Endothelial cell of umbilical vein (primary cell): ENCODE results near the gene STAB1. TPM values are rescaled to one million over a fixed set of nuclear protein-coding genes. Genes with fewer than 3 reads are reported as not detected.

Experiments
- BruUV-seq: library from RNA; stranded (reverse); fragments of 400-500 nt; replicated peaks from 2 replicates; lab custom pipeline; 2021; lab: Mats Ljungman, UMichigan
- CTCF ChIA-PET: fragments of 300-600, 350-600 bp; sonication (Branson Sonifier 250); formaldehyde crosslinking; loops from one replicate; lab custom pipeline; 2021; ENCODE audit warnings: antibody characterized with exemption, inconsistent platforms; lab: Charles Lee
- POLR2A ChIA-PET: fragments of 300-600, 350-600 bp; sonication (Branson Sonifier 250); formaldehyde crosslinking; loops from one replicate; lab custom pipeline; 2021; ENCODE audit warnings: antibody characterized with exemption, inconsistent platforms; lab: Charles Lee
- DNase-seq: peaks from one replicate; pipeline ENCODE4 v3.0.0-alpha.2; 2011; ENCODE audit warnings: low read depth, low spot score
- FAIRE-seq: peaks from 2 replicates; lab custom pipeline; 2011; peaks lifted over from hg19 to GRCh38; lab: Jason Lieb, UNC
- H2AFZ ChIP-seq: 2 replicates; pipeline ENCODE4 v1.6.0; 2012; ENCODE audit warnings: low read depth, low read length, control low read depth, inconsistent platforms
- H3K27ac ChIP-seq: 2 replicates; pipeline ENCODE4 v1.5.1; 2011; ENCODE audit warnings: low read depth, mild to moderate bottlenecking, control low read depth, low read length, moderate library complexity; ENCODE audit not compliant: insufficient read depth
- H3K27me3 ChIP-seq, 2 experiments: 2 replicates each; pipeline versions ENCODE4 v1.6.0 to v1.6.1; 2011; ENCODE audit warnings: low read length in 2 of 2, mixed read lengths in 1 of 2; ENCODE audit not compliant: control insufficient read depth in 2 of 2, insufficient read depth in 2 of 2
- H3K36me3 ChIP-seq, 2 experiments: 2 replicates in 1 of 2; 3 replicates in 1 of 2; pipeline ENCODE4 v1.5.1; 2011; ENCODE audit warnings: low read length in 2 of 2, mild to moderate bottlenecking in 1 of 2, moderate library complexity in 1 of 2; ENCODE audit not compliant: control insufficient read depth in 2 of 2, insufficient read depth in 2 of 2; ENCODE audit errors: extremely low read depth in 1 of 2
- H3K4me1 ChIP-seq: 3 replicates; pipeline ENCODE4 v1.5.1; 2011; ENCODE audit warnings: mild to moderate bottlenecking, low read length; ENCODE audit not compliant: control insufficient read depth, insufficient read depth; ENCODE audit errors: extremely low read depth
- H3K4me2 ChIP-seq: 2 replicates; pipeline ENCODE4 v1.6.1; 2011; ENCODE audit warnings: low read length, control low read depth, mixed read lengths; ENCODE audit not compliant: insufficient read depth
- H3K4me3 ChIP-seq, 3 experiments: fragments of 200-600 bp in 1 of 3; sonication (generic), shearing (Covaris generic) in 1 of 3; replicated peaks in 1 of 3; 2 replicates each; pipeline ENCODE4 v1.5.1; 2011 to 2016; ENCODE audit warnings: control low read depth in 3 of 3, low read length in 3 of 3, mild to moderate bottlenecking in 2 of 3, inconsistent platforms in 1 of 3, low read depth in 1 of 3, moderate library complexity in 1 of 3; ENCODE audit not compliant: insufficient read depth in 1 of 3
- H3K79me2 ChIP-seq: 2 replicates; pipeline ENCODE4 v1.6.0; 2012; ENCODE audit warnings: low read length, inconsistent platforms; ENCODE audit not compliant: control insufficient read depth, insufficient read depth
- H3K9ac ChIP-seq: replicated peaks from 2 replicates; pipeline ENCODE3; 2011; ENCODE audit warnings: low read length, control low read depth; ENCODE audit not compliant: insufficient read depth; ENCODE audit errors: extremely low read depth
- H3K9me1 ChIP-seq: replicated peaks from 3 replicates; pipeline ENCODE4 v1.6.0; 2011; ENCODE audit warnings: mild to moderate bottlenecking, low read length; ENCODE audit not compliant: control insufficient read depth, insufficient read depth; ENCODE audit errors: extremely low read depth
- H3K9me3 ChIP-seq: replicated peaks from 2 replicates; pipeline ENCODE4 v1.5.1; 2012; ENCODE audit warnings: low read length, inconsistent platforms; ENCODE audit not compliant: control insufficient read depth, insufficient read depth
- H4K20me1 ChIP-seq: replicated peaks from 2 replicates; pipeline ENCODE3; 2011; ENCODE audit warnings: mild to moderate bottlenecking, low read length; ENCODE audit not compliant: control insufficient read depth, insufficient read depth; ENCODE audit errors: extremely low read depth
- CTCF ChIP-seq, 2 donors: IDR thresholded peaks; 1 replicate in 1 of 2; 2 replicates in 1 of 2; pipeline ENCODE4 v1.5.1; 2011; ENCODE audit warnings: low read length in 2 of 2, mild to moderate bottlenecking in 2 of 2, moderate library complexity in 2 of 2, control low read depth in 1 of 2, inconsistent platforms in 1 of 2, low read depth in 1 of 2; ENCODE audit not compliant: insufficient read depth in 1 of 2; ENCODE audit errors: extremely low read depth in 1 of 2
- EZH2 ChIP-seq: IDR thresholded peaks from 2 replicates; pipeline ENCODE4 v1.6.1; 2012; ENCODE audit warnings: borderline replicate concordance, low read depth, mild to moderate bottlenecking, moderate library complexity, low read length, inconsistent platforms; ENCODE audit not compliant: severe bottlenecking
- FOS ChIP-seq: IDR thresholded peaks from 2 replicates; pipeline ENCODE4 v1.6.1; 2011; ENCODE audit warnings: mild to moderate bottlenecking, low read length, moderate library complexity, borderline replicate concordance; ENCODE audit not compliant: insufficient read depth
- GATA2 ChIP-seq: IDR thresholded peaks from 2 replicates; pipeline ENCODE4 v1.7.0; 2011; ENCODE audit warnings: low read depth, mild to moderate bottlenecking, moderate library complexity, mixed read lengths, low read length; ENCODE audit not compliant: insufficient read length, insufficient read depth
- JUN ChIP-seq: IDR thresholded peaks from 2 replicates; pipeline ENCODE4 v1.6.1; 2011; ENCODE audit warnings: borderline replicate concordance, low read depth; ENCODE audit not compliant: insufficient read length, insufficient read depth
- MAX ChIP-seq: IDR thresholded peaks from 2 replicates; pipeline ENCODE4 v1.6.1; 2011; ENCODE audit not compliant: insufficient read depth, insufficient read length
- MYC ChIP-seq: IDR thresholded peaks from one replicate; pipeline ENCODE4 v1.6.1; 2011; ENCODE audit warnings: mild to moderate bottlenecking, low read depth, low read length
- POLR2A ChIP-seq: IDR thresholded peaks from 2 replicates; pipeline ENCODE4 v1.6.1; 2012; ENCODE audit warnings: low read depth, mild to moderate bottlenecking, control low read depth, low read length
- POLR2AphosphoS5 ChIP-seq: IDR thresholded peaks from 2 replicates; pipeline ENCODE4 v1.6.1; 2012; ENCODE audit warnings: low read depth, mild to moderate bottlenecking, control low read depth, low read length, moderate library complexity; ENCODE audit not compliant: insufficient read depth
- dilution Hi-C: fragments of 300-500 bp; cut with MboI; formaldehyde crosslinking; loops from one replicate; pipeline ENCODE4 v1.15.0; 2019; ENCODE audit warnings: low sequenced_read_pairs; ENCODE audit not compliant: extremely low pct_ligation_motif_present
- intact Hi-C: fragments of 100-400 bp; cut with micrococcal nuclease; formaldehyde crosslinking; loops from one replicate; pipeline ENCODE4 v1.10.0; 2022
- polyA plus RNA-seq, 4 experiments: library from polyadenylated mRNA; depleted of rRNA in 3 of 4; stranded (reverse) in 3 of 4; unstranded in 1 of 4; fragments of >200 nt; gene quantifications; 2 replicates each; pipeline versions ENCODE4 v1.2.1 to v1.2.3, GENCODE V29; 2011 to 2012; ENCODE audit warnings: missing spikeins in 1 of 4
- total RNA-seq: library from RNA; stranded (reverse); gene quantifications from 2 replicates; pipeline ENCODE4 v1.2.3, GENCODE V29; 2021

STAB1 gene
- total and polyA plus RNA-seq, 2 donors (not counting 3 experiments of a cell fraction or from before 2014, with no cell fraction given) = 369 TPM

GRCh38 chr3:52461874-52462273 lies 33.3 kb upstream of the STAB1 start:
- dilution Hi-C loops = no loop called here
- intact Hi-C loops = no loop called here
- Histone ChIP-seq H4K20me1 (no peaks in the 10 kb centered on the region), H3K79me2 (peaks cover 51% of the 10 kb centered on the region), H3K9ac (no peak overlapping the region), H3K27ac (no peak overlapping the region), H3K4me2 (no peak overlapping the region), H3K4me3 (no peak overlapping the region), H3K36me3 (peaks cover 25 to 30% of the 10 kb centered on the region in 2 experiments), H3K27me3 (no peaks in the 10 kb centered on the region), H2AFZ (no peak overlapping the region), H3K9me1 (no peaks in the 10 kb centered on the region), H3K4me1 (peaks cover 5% of the 10 kb centered on the region), H3K9me3 (no peaks in the 10 kb centered on the region)
- DNase-seq (no peak), FAIRE-seq (no peak)
- ChIA-PET CTCF (interaction anchor here (0.9 kb wide), 1 partner anchor 15 kb away, joined by 3 read pairs; no protein-coding TSS in a partner anchor), POLR2A (no interaction called here)
- no TSS peak for BruUV-seq
- TF ChIP-seq MYC (no peak), MAX (no peak), EZH2 (no peak), GATA2 (no peak), POLR2AphosphoS5 (no peak), FOS (no peak), POLR2A (no peak), CTCF (IDR thresholded peaks at IDR 0.05; ENCODE audit: extremely low read depth in 1 of 2, insufficient read depth in 1 of 2, low read depth in 1 of 2, low read length in 2 of 2) (no peak), JUN (no peak)
